ENCODE results near the gene NAV3. TPM values are rescaled to one million over a fixed set of nuclear protein-coding genes. Genes with fewer than 3 reads are reported as not detected.

NAV3 gene
- total RNA-seq, 4 donors from 2014 or later = 4.6 to 10.7 (median 6.6) TPM

GRCh38 chr12:77916276-77916675 is 85.6 kb downstream of the NAV3 start:
- 42 to 45% methylated on average over 2 of the region's 2 CpGs for WGBS, 2 donors (ENCODE audit: low coverage in 1 of 2)
- TF ChIP-seq POLR2AphosphoS5 (IDR thresholded peaks at IDR 0.05) = no peak
- no peak for TF ChIP-seq CTCF (IDR thresholded peaks at IDR 0.05)
- no peak for TF ChIP-seq POLR2A (IDR thresholded peaks at IDR 0.05)
- TF ChIP-seq EP300 (IDR thresholded peaks at IDR 0.05) = no peak
- no peak for ATAC-seq
- Histone ChIP-seq H3K9me3 (no peaks in the 10 kb centered on the region), H3K36me3 (no peaks in the 10 kb centered on the region), H3K27me3 (no peaks in the 10 kb centered on the region), H3K27ac (no peak overlapping the region), H3K4me1 (no peaks in the 10 kb centered on the region), H3K4me3 (no peak overlapping the region)

DNA sequence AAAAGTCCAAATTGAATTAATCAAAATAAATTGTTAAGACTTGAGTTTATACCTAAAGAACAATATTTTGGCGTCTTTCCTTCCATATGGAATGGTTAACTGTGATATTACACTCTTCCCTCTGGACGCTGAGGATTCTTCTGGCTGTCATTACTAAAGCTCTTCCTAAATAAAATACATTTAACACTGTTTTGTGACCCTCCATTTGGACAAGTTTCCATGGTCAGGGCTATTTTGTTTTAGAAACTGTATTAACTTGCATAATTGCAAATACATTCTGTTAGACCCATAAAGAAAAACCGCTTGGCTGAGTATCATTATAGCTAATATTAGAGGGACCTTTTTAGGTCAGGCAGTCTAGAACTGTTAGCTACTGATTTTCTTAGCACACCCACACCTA is 87.4 kb downstream of the NAV3 start:
- no peak overlapping the region for H3K27ac ChIP-seq
- H3K4me1 ChIP-seq = no peaks in the 10 kb centered on the region
- no peak overlapping the region for H3K4me3 ChIP-seq
- H3K9me3 ChIP-seq = no peaks in the 10 kb centered on the region
- WGBS, 2 donors (ENCODE audit: low coverage in 1 of 2) = 59 to 74% methylated on average over 3 of the region's 3 CpGs
- TF ChIP-seq CTCF (IDR thresholded peaks at IDR 0.05) (no peak), EP300 (IDR thresholded peaks at IDR 0.05) (no peak), POLR2AphosphoS5 (IDR thresholded peaks at IDR 0.05) (no peak), POLR2A (IDR thresholded peaks at IDR 0.05) (no peak)
- no peaks in the 10 kb centered on the region for H3K36me3 ChIP-seq
- no peaks in the 10 kb centered on the region for H3K27me3 ChIP-seq
- ATAC-seq = no peak

DNA sequence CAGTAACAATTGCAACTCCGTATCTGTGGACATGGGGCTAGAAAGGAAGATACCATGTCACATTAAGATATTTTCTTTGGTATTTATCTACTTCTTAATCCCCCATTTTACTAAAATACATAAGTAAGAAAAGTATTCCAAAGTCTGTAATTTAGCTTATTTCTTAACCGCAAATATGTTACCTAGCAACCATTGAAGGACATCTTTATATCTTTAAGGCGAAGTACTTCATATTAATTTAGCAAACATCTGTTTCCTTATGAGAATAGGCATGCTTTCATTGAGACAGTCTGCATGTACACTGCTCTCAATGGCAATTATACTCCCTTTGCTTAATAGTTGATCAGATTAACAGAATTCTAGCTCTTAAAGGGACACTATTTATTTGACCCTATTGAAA is 88.8 kb downstream of the NAV3 start:
- Histone ChIP-seq H3K27ac (no peak overlapping the region), H3K36me3 (no peaks in the 10 kb centered on the region), H3K4me1 (no peaks in the 10 kb centered on the region), H3K9me3 (no peaks in the 10 kb centered on the region), H3K4me3 (no peak overlapping the region), H3K27me3 (no peaks in the 10 kb centered on the region)
- no peak for ATAC-seq
- no peak for TF ChIP-seq POLR2AphosphoS5 (IDR thresholded peaks at IDR 0.05)
- no peak for TF ChIP-seq CTCF (IDR thresholded peaks at IDR 0.05)
- TF ChIP-seq POLR2A (IDR thresholded peaks at IDR 0.05) = no peak
- no peak for TF ChIP-seq EP300 (IDR thresholded peaks at IDR 0.05)
- 63 to 94% methylated on average over 3 of the region's 3 CpGs for WGBS, 2 donors (ENCODE audit: low coverage in 1 of 2)

GRCh38 chr12:77923882-77924281 is 93.2 kb downstream of the NAV3 start:
- Histone ChIP-seq H3K9me3 (no peaks in the 10 kb centered on the region), H3K36me3 (no peaks in the 10 kb centered on the region), H3K4me1 (no peaks in the 10 kb centered on the region), H3K27ac (no peak overlapping the region), H3K4me3 (no peak overlapping the region), H3K27me3 (no peaks in the 10 kb centered on the region)
- TF ChIP-seq CTCF (IDR thresholded peaks at IDR 0.05) (no peak), POLR2A (IDR thresholded peaks at IDR 0.05) (no peak)
- no peak for ATAC-seq
- 55 to 79% methylated on average over 1 of the region's 1 CpG for WGBS, 2 donors (ENCODE audit: low coverage in 1 of 2)

GRCh38 chr12:77924703-77925102 is 94.0 kb downstream of the NAV3 start:
- 69 to 90% methylated on average over 2 of the region's 2 CpGs for WGBS, 2 donors (ENCODE audit: low coverage in 1 of 2)
- Histone ChIP-seq H3K27ac (no peak overlapping the region), H3K4me3 (no peak overlapping the region), H3K4me1 (no peaks in the 10 kb centered on the region), H3K9me3 (no peaks in the 10 kb centered on the region), H3K27me3 (no peaks in the 10 kb centered on the region), H3K36me3 (no peaks in the 10 kb centered on the region)
- no peak for ATAC-seq
- TF ChIP-seq CTCF (IDR thresholded peaks at IDR 0.05) (no peak), EP300 (IDR thresholded peaks at IDR 0.05) (no peak), POLR2A (IDR thresholded peaks at IDR 0.05) (no peak), POLR2AphosphoS5 (IDR thresholded peaks at IDR 0.05) (no peak)

Measured in gastroesophageal sphincter (tissue), 4 donors.